Fibroblast of mammary gland (primary cell): ENCODE measurements around the gene EPS8L3.

Experiments
- DNase-seq: peaks from one replicate; pipeline ENCODE4 v3.0.0-alpha.2; 2010; ENCODE audit warnings: low read depth
- H3K4me3 ChIP-seq: 2 replicates; pipeline ENCODE4 v1.5.1; 2011; ENCODE audit warnings: low read depth, mild to moderate bottlenecking, low read length, moderate library complexity; ENCODE audit not compliant: control insufficient read depth
- CTCF ChIP-seq: conservative IDR thresholded peaks from 2 replicates; pipeline ENCODE4 v1.5.1; 2011; ENCODE audit warnings: low read depth, low read length, inconsistent platforms; ENCODE audit not compliant: control insufficient read depth, insufficient read depth

The EPS8L3 gene

DNA sequence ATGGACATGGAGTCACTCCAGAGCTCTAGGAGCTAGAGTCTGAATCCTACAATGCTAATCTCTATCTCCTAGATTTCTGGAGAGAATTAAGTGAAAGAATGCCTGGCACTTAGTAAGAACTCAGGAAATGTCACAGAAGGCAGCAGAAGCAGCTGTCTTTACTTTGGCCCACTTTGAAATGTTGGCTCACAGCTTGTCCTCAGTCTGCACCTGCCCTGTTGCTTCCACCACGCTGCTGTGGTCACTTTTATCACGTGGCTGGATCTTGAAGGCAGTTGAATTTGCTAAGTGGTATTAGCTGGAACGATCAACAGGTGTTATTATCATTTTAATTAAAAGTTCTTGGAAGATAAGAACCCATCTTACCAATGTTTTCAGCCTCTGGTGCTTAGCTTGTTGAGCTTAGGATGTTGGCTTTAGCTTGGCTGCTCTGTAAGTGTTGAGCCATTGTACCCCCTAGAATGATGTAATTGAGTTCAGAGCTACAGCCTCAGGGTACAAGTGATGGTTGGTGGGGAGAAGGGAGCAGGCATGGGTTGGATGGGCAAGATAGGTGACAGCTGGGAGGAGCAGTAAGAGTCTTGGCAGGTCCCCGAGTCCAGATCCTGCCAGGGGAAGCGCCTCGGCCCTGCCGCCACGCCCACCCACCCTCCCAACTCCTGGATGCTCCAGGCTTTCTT, 41.9 kb upstream of the EPS8L3 start:
- no peak for TF ChIP-seq CTCF
- H3K4me3 ChIP-seq = no peak overlapping the region
- no peak for DNase-seq

GRCh38 chr1:109804660-109805059, 40.9 kb upstream of the EPS8L3 start:
- TF ChIP-seq CTCF = no peak
- no peak overlapping the region for H3K4me3 ChIP-seq
- DNase-seq = no peak

- H3K4me3 ChIP-seq = no peak overlapping the region
- peak; percentile 51 for DNase-seq
- TF ChIP-seq CTCF = no peak
Measured at GRCh38 chr1:109803901-109804331, 40.2 kb upstream of the EPS8L3 start.

DNA sequence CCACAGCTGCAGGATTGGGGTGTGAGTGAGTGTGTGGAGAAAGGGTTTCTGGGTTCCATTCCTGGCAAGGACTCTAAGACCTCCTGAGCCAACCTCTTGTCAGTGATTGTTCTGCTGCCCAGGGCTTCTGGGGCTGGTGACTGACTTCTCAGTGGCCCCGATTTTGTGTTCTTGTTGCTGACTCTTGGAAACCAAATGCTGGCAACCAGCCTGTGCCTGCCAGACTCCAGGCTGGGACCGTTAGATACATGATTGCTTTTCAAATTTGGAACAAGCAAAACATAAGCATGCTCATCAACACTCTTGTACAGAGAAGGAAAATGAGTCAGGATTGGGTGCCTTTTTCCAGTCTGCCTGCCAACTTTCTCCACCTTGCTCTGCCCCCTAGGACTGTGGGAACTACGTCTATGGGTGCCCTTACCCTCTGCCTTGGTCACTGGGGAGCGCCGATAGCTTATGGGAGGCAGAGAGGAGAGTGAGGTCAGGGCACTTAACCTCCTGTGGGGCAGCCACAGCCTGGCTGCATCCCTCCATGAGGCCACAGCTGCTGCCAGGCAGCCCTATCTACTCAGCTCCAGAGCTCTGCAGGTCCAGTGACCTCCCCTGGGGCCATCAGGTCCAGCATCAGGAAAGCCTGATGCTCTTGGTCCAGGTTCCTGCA, 39.3 kb upstream of the EPS8L3 start:
- no peak for TF ChIP-seq CTCF
- no peak for DNase-seq

GRCh38 chr1:109802136-109802900, 38.6 kb upstream of the EPS8L3 start:
- no peak for TF ChIP-seq CTCF
- DNase-seq = no peak

More for the DNA sequence above, 39.3 kb upstream of the EPS8L3 start:
- H3K4me3 ChIP-seq = no peak overlapping the region

GRCh38 chr1:109801791-109802135, 38.0 kb upstream of the EPS8L3 start:
- no peak for DNase-seq
- TF ChIP-seq CTCF = no peak
- H3K4me3 ChIP-seq = no peak overlapping the region

More at GRCh38 chr1:109802136-109802900, 38.6 kb upstream of the EPS8L3 start:
- H3K4me3 ChIP-seq = no peak overlapping the region
